ENCODE results near the gene OR4D11.
"Not testable (repeated sequence)": the region's sequence is repeated elsewhere in the genome, so short reads cannot be mapped to it uniquely, and the experiment has no call there.

Gene OR4D11

GRCh38 chr11:59511675-59512074 lies 8.3 kb downstream of the OR4D11 start:
- H3K27me3 ChIP-seq (replicated peaks; ENCODE audit: control insufficient read depth, insufficient read depth, low read length, poor library complexity, severe bottlenecking): no peaks in the 10 kb centered on the region
- no peak overlapping the region for H3K4me3 ChIP-seq (ENCODE audit: insufficient read depth, low read depth, low read length, poor library complexity, severe bottlenecking)
- H3K4me1 ChIP-seq (ENCODE audit: control insufficient read depth, insufficient read depth, low read length, poor library complexity, severe bottlenecking): peaks cover 5% of the 10 kb centered on the region
- H3K27ac ChIP-seq (ENCODE audit: insufficient read depth, low read length, poor library complexity, severe bottlenecking): no peak overlapping the region
- no peaks in the 10 kb centered on the region for H3K9me3 ChIP-seq (ENCODE audit: control insufficient read depth, low read length)
- no peak for DNase-seq
- no peaks in the 10 kb centered on the region for H3K36me3 ChIP-seq (ENCODE audit: control insufficient read depth, insufficient read depth, low read length)

DNA sequence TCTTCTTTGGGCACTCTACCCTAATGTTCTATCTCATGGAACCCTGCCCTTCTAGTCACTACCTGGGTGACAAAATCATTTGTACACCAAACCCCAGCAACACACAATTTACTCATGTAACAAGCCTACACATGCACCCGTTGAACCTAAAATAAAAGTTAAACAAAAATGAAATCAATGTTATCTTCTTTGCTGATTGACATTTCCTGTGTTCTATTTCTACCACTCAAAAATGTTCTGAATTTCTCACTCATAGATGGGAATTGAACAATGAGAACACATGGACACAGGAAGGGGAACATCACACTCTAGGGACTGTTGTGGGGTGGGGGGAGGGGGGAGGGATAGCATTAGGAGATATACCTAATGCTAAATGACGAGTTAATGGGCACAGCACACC lies 16.8 kb downstream of the OR4D11 start:
- not testable (repeated sequence) for H3K9me3 ChIP-seq (ENCODE audit: control insufficient read depth, low read length); H3K27me3 ChIP-seq (replicated peaks; ENCODE audit: control insufficient read depth, insufficient read depth, low read length, poor library complexity, severe bottlenecking); H3K4me3 ChIP-seq (ENCODE audit: insufficient read depth, low read depth, low read length, poor library complexity, severe bottlenecking); DNase-seq; H3K4me1 ChIP-seq (ENCODE audit: control insufficient read depth, insufficient read depth, low read length, poor library complexity, severe bottlenecking); H3K36me3 ChIP-seq (ENCODE audit: control insufficient read depth, insufficient read depth, low read length); H3K27ac ChIP-seq (ENCODE audit: insufficient read depth, low read length, poor library complexity, severe bottlenecking)

GRCh38 chr11:59520741-59521140 lies 17.4 kb downstream of the OR4D11 start:
- no peaks in the 10 kb centered on the region for H3K36me3 ChIP-seq (ENCODE audit: control insufficient read depth, insufficient read depth, low read length)
- H3K4me1 ChIP-seq (ENCODE audit: control insufficient read depth, insufficient read depth, low read length, poor library complexity, severe bottlenecking): no peaks in the 10 kb centered on the region
- H3K9me3 ChIP-seq (ENCODE audit: control insufficient read depth, low read length): no peaks in the 10 kb centered on the region
- DNase-seq: no peak
- H3K27me3 ChIP-seq (replicated peaks; ENCODE audit: control insufficient read depth, insufficient read depth, low read length, poor library complexity, severe bottlenecking): no peaks in the 10 kb centered on the region
- H3K4me3 ChIP-seq (ENCODE audit: insufficient read depth, low read depth, low read length, poor library complexity, severe bottlenecking): no peak overlapping the region
- no peak overlapping the region for H3K27ac ChIP-seq (ENCODE audit: insufficient read depth, low read length, poor library complexity, severe bottlenecking)

GRCh38 chr11:59523541-59523940 lies 20.2 kb downstream of the OR4D11 start:
- no peaks in the 10 kb centered on the region for H3K27me3 ChIP-seq (replicated peaks; ENCODE audit: control insufficient read depth, insufficient read depth, low read length, poor library complexity, severe bottlenecking)
- DNase-seq: no peak
- H3K27ac ChIP-seq (ENCODE audit: insufficient read depth, low read length, poor library complexity, severe bottlenecking): no peak overlapping the region
- H3K4me3 ChIP-seq (ENCODE audit: insufficient read depth, low read depth, low read length, poor library complexity, severe bottlenecking): no peak overlapping the region
- no peaks in the 10 kb centered on the region for H3K4me1 ChIP-seq (ENCODE audit: control insufficient read depth, insufficient read depth, low read length, poor library complexity, severe bottlenecking)
- no peaks in the 10 kb centered on the region for H3K36me3 ChIP-seq (ENCODE audit: control insufficient read depth, insufficient read depth, low read length)
- no peaks in the 10 kb centered on the region for H3K9me3 ChIP-seq (ENCODE audit: control insufficient read depth, low read length)

DNA sequence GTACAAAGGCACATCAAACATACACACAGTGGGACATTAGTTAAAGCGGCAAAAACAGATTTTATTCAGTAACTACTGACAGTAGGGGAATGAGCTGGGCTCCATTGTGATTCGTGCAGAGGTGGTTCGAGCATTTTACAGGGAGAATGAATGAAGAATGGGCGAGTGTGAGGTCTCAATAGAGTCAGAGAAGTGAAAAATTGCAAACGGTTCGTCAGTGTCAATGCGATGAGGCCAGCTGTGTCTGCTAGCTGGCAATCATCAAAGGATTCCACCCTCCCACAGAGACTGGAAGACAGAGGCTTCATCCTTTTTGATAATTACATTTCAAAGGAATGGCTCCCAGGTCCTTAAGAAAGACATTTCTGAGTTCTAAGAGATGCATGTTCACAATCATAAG lies 25.3 kb downstream of the OR4D11 start:
- Histone ChIP-seq H3K27me3 (replicated peaks; ENCODE audit: control insufficient read depth, insufficient read depth, low read length, poor library complexity, severe bottlenecking) (no peaks in the 10 kb centered on the region), H3K36me3 (ENCODE audit: control insufficient read depth, insufficient read depth, low read length) (no peaks in the 10 kb centered on the region), H3K27ac (ENCODE audit: insufficient read depth, low read length, poor library complexity, severe bottlenecking) (no peak overlapping the region), H3K9me3 (ENCODE audit: control insufficient read depth, low read length) (no peaks in the 10 kb centered on the region), H3K4me3 (ENCODE audit: insufficient read depth, low read depth, low read length, poor library complexity, severe bottlenecking) (no peak overlapping the region), H3K4me1 (ENCODE audit: control insufficient read depth, insufficient read depth, low read length, poor library complexity, severe bottlenecking) (no peaks in the 10 kb centered on the region)
- DNase-seq: no peak

- no peaks in the 10 kb centered on the region for H3K9me3 ChIP-seq (ENCODE audit: control insufficient read depth, low read length)
- H3K27ac ChIP-seq (ENCODE audit: insufficient read depth, low read length, poor library complexity, severe bottlenecking): no peak overlapping the region
- H3K4me3 ChIP-seq (ENCODE audit: insufficient read depth, low read depth, low read length, poor library complexity, severe bottlenecking): no peak overlapping the region
- DNase-seq: no peak
- no peaks in the 10 kb centered on the region for H3K27me3 ChIP-seq (replicated peaks; ENCODE audit: control insufficient read depth, insufficient read depth, low read length, poor library complexity, severe bottlenecking)
- H3K4me1 ChIP-seq (ENCODE audit: control insufficient read depth, insufficient read depth, low read length, poor library complexity, severe bottlenecking): peaks cover 6% of the 10 kb centered on the region
- no peaks in the 10 kb centered on the region for H3K36me3 ChIP-seq (ENCODE audit: control insufficient read depth, insufficient read depth, low read length)
Measured at GRCh38 chr11:59532620-59533019, 29.2 kb downstream of the OR4D11 start.

DNA sequence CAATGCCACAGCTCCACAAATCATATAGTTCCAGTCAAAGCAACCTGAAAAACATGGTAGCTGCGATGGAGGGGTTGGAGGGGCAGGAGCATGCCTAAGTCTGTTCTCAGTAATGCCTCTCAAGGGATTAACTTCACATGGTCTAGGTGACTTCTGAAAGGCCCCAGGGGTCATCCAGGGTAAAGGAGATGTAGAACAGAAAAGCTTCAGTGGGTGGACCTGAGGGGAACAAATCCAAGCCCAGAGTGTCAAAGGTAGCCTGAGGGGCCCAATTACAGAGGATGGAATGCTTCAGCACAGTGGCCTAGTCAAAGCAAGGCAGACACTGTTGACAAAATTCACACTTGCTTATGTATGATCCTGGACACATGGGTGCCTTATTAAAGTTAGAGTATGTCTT lies 31.3 kb downstream of the OR4D11 start:
- no peak overlapping the region for H3K27ac ChIP-seq (ENCODE audit: insufficient read depth, low read length, poor library complexity, severe bottlenecking)
- H3K27me3 ChIP-seq (replicated peaks; ENCODE audit: control insufficient read depth, insufficient read depth, low read length, poor library complexity, severe bottlenecking): no peaks in the 10 kb centered on the region
- no peak for DNase-seq
- H3K9me3 ChIP-seq (ENCODE audit: control insufficient read depth, low read length): no peaks in the 10 kb centered on the region
- H3K36me3 ChIP-seq (ENCODE audit: control insufficient read depth, insufficient read depth, low read length): no peaks in the 10 kb centered on the region
- H3K4me3 ChIP-seq (ENCODE audit: insufficient read depth, low read depth, low read length, poor library complexity, severe bottlenecking): no peak overlapping the region
- H3K4me1 ChIP-seq (ENCODE audit: control insufficient read depth, insufficient read depth, low read length, poor library complexity, severe bottlenecking): peaks cover 6% of the 10 kb centered on the region

DNA sequence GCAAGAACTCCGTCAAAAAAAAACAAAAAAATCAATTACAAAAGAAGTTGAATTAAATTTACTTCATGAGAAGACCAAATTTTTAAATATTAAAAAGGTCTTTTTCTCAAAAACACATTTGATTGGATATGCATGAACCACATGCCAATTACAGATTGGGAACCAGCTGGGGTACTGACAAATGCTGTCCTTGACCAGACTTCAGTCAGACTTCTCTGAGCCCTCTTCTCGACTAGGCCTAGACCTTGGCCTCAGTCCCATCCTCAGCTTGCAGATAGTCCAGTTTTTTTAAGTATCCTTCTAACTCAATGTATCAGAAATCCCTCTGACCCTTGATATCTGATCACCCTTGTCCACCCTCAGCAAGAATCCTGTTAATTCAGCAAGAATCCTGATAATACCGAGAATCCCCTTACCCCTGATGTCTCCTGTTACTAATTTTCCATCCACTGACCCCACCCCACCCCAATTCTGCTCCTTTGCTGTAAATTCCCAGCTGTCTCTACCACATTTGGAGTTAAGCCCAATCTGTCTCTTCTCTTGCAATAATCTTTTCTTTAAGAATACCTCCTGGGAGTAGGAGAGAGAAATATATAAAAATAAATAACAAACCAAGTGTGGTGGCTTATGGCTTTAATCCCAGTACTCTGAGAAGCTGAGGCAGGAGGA lies 38.9 kb downstream of the OR4D11 start:
- DNase-seq: no peak
- no peaks in the 10 kb centered on the region for H3K36me3 ChIP-seq (ENCODE audit: control insufficient read depth, insufficient read depth, low read length)
- peaks cover 1% of the 10 kb centered on the region for H3K4me1 ChIP-seq (ENCODE audit: control insufficient read depth, insufficient read depth, low read length, poor library complexity, severe bottlenecking)
- no peak overlapping the region for H3K4me3 ChIP-seq (ENCODE audit: insufficient read depth, low read depth, low read length, poor library complexity, severe bottlenecking)
- H3K27ac ChIP-seq (ENCODE audit: insufficient read depth, low read length, poor library complexity, severe bottlenecking): no peak overlapping the region
- H3K27me3 ChIP-seq (replicated peaks; ENCODE audit: control insufficient read depth, insufficient read depth, low read length, poor library complexity, severe bottlenecking): no peaks in the 10 kb centered on the region
- no peaks in the 10 kb centered on the region for H3K9me3 ChIP-seq (ENCODE audit: control insufficient read depth, low read length)

DNA sequence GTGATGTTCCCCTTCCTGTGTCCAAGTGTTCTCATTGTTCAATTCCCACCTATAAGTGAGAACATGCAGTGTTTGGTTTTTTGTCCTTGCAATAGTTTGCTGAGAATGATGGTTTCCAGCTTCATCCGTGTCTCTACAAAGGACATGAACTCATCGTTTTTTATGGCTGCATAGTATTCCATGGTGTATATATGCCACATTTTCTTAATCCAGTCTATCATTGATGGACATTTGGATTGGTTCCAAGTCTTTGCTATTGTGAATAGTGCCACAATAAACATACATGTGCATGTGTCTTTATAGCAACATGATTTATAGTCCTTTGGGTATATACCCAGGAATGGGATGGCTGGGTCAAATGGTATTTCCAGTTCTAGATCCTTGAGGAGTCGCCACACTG lies 40.3 kb downstream of the OR4D11 start:
- not testable (repeated sequence) for H3K4me1 ChIP-seq (ENCODE audit: control insufficient read depth, insufficient read depth, low read length, poor library complexity, severe bottlenecking); H3K27ac ChIP-seq (ENCODE audit: insufficient read depth, low read length, poor library complexity, severe bottlenecking); H3K36me3 ChIP-seq (ENCODE audit: control insufficient read depth, insufficient read depth, low read length); H3K9me3 ChIP-seq (ENCODE audit: control insufficient read depth, low read length); H3K27me3 ChIP-seq (replicated peaks; ENCODE audit: control insufficient read depth, insufficient read depth, low read length, poor library complexity, severe bottlenecking); H3K4me3 ChIP-seq (ENCODE audit: insufficient read depth, low read depth, low read length, poor library complexity, severe bottlenecking); DNase-seq

DNA sequence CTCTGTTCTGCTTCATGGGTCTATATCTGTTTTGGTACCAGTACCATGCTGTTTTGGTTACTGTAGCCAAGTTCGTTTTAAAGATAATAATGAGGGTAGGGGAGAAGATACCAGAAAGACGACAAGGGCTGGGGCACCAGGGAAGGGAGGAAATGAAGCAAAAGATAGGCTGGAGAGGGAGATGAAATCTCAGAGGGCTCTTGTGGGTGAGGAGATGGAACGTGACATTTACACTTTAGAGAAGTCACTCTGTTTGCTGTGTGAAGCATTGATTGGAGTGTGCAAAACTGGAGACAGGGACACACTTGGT lies 41.4 kb downstream of the OR4D11 start:
- no peaks in the 10 kb centered on the region for H3K36me3 ChIP-seq (ENCODE audit: control insufficient read depth, insufficient read depth, low read length)
- no peaks in the 10 kb centered on the region for H3K27me3 ChIP-seq (replicated peaks; ENCODE audit: control insufficient read depth, insufficient read depth, low read length, poor library complexity, severe bottlenecking)
- no peak overlapping the region for H3K4me3 ChIP-seq (ENCODE audit: insufficient read depth, low read depth, low read length, poor library complexity, severe bottlenecking)
- H3K9me3 ChIP-seq (ENCODE audit: control insufficient read depth, low read length): no peaks in the 10 kb centered on the region
- no peak overlapping the region for H3K27ac ChIP-seq (ENCODE audit: insufficient read depth, low read length, poor library complexity, severe bottlenecking)
- DNase-seq: no peak
- H3K4me1 ChIP-seq (ENCODE audit: control insufficient read depth, insufficient read depth, low read length, poor library complexity, severe bottlenecking): no peaks in the 10 kb centered on the region
